ENCODE results near the gene GALNT7.

GALNT7 gene

DNA sequence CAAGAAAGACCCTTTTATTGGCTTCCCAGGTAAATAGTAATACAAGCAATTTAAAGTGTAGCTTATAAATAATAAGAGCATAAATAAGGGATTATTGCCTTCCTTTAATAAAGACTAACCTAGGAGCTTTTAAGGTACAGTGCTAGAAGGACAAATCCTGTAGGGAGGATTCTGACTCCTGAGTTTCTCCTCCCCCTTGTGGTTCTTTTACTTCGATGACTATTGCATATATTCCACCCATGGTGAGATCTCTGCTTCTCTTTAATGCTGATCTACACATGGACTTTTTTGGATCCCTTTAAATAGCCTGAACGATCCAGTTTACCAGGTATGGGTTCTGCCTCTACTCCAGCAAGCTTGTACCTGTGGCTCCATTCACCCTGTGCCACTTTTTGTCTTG lies 2.5 kb downstream of the GALNT7 start:
- ChIA-PET POLR2A (no interaction called here), CTCF (interaction anchor here (0.8 to 2.2 kb wide), 13 partner anchors 14 to 157 kb away, joined by 3 to 11 read pairs (median 5); no protein-coding TSS in a partner anchor)
- H3K4me3 ChIP-seq (ENCODE audit: control insufficient read depth in 1 of 7, extremely low read depth in 1 of 7, insufficient read depth in 4 of 7, low read depth in 2 of 7, low read length in 6 of 7) = peak overlapping the region in 5 of 7 experiments; percentile 12 to 97 (median 53)
- no peaks in the 10 kb centered on the region for H3K27me3 ChIP-seq (replicated peaks in 2 of 5; ENCODE audit: control insufficient read depth in 4 of 5, insufficient read depth in 5 of 5, low read length in 4 of 5)
- H3K36me3 ChIP-seq (ENCODE audit: control insufficient read depth in 4 of 4, insufficient read depth in 4 of 4, low read length in 3 of 4) = peaks cover 0 to 6% (median 0%) of the 10 kb centered on the region in 4 experiments
- H3K4me1 ChIP-seq (ENCODE audit: control extremely low read depth in 1 of 4, control insufficient read depth in 4 of 4, insufficient read depth in 4 of 4, low read length in 3 of 4) = peaks cover 49 to 68% (median 59%) of the 10 kb centered on the region in 4 experiments
- WGBS (ENCODE audit: insufficient coverage) = 28% methylated on average over 2 of the region's 2 CpGs
- H3K27ac ChIP-seq (ENCODE audit: insufficient read depth in 1 of 2, low read depth in 1 of 2, low read length in 2 of 2, poor library complexity in 1 of 2, severe bottlenecking in 2 of 2) = no peak overlapping the region
- DNase-seq = peak; percentile 33 to 48 (median 40)
- H3K9me3 ChIP-seq (ENCODE audit: control extremely low read depth in 1 of 5, control insufficient read depth in 4 of 5, insufficient read depth in 2 of 5, low read depth in 1 of 5, low read length in 4 of 5) = no peaks in the 10 kb centered on the region

DNA sequence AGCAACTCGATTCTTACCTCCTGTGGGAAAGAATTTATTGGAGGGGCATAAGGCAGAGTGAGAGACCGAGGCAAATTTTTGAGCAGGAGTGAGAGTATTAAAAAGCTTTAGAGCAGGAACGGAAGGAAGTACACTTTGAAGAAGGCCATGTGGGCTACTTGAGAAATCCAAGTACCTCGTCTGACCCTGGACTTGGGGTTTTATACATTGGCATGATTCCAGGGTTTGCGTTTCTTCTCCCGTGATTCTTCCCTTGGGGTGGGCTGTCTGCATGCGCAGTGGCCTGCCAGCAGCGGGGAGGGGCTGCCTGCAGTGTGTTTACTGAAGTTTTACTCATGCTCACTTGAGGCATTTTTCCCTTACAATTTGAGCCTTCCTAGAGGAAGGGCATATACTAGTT lies 3.4 kb downstream of the GALNT7 start:
- WGBS (ENCODE audit: insufficient coverage) = 14% methylated on average over 8 of the region's 8 CpGs
- H3K4me3 ChIP-seq (ENCODE audit: control insufficient read depth in 1 of 7, extremely low read depth in 1 of 7, insufficient read depth in 4 of 7, low read depth in 2 of 7, low read length in 6 of 7) = peak overlapping the region in 4 of 7 experiments; percentile 1 to 29 (median 18)
- H3K27me3 ChIP-seq (replicated peaks in 2 of 5; ENCODE audit: control insufficient read depth in 4 of 5, insufficient read depth in 5 of 5, low read length in 4 of 5) = no peaks in the 10 kb centered on the region
- ChIA-PET CTCF (interaction anchor here (0.9 to 2.5 kb wide), 3 partner anchors 14 to 59 kb away, joined by 3 to 10 read pairs (median 7); no protein-coding TSS in a partner anchor), POLR2A (no interaction called here)
- no peaks in the 10 kb centered on the region for H3K9me3 ChIP-seq (ENCODE audit: control extremely low read depth in 1 of 5, control insufficient read depth in 4 of 5, insufficient read depth in 2 of 5, low read depth in 1 of 5, low read length in 4 of 5)
- H3K27ac ChIP-seq (ENCODE audit: insufficient read depth in 1 of 2, low read depth in 1 of 2, low read length in 2 of 2, poor library complexity in 1 of 2, severe bottlenecking in 2 of 2) = no peak overlapping the region
- peaks cover 0 to 6% (median 0%) of the 10 kb centered on the region in 4 experiments for H3K36me3 ChIP-seq (ENCODE audit: control insufficient read depth in 4 of 4, insufficient read depth in 4 of 4, low read length in 3 of 4)
- peak in 2 of 3 donors; percentile 69 to 75 for DNase-seq
- H3K4me1 ChIP-seq (ENCODE audit: control extremely low read depth in 1 of 4, control insufficient read depth in 4 of 4, insufficient read depth in 4 of 4, low read length in 3 of 4) = peaks cover 45 to 63% (median 55%) of the 10 kb centered on the region in 4 experiments

DNA sequence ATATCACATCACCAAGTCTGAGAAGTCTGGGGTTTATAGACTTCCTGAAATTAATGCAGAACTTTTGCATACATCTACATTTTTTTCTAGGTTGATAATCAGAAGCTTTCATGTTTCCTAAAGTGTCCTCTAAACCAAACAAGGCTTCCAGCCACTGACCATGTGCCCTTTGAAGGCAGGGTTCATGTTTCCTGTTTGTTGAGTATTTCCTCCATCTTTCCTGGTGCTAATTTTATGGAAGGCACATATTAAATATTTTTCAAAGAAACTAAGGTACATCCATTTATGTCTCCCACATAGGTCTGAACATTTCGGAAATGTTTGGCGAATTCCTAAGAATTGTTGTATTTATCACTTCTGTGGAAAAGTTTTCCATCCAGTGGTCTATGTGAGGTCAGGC lies 5.6 kb downstream of the GALNT7 start:
- CTCF ChIA-PET = interaction anchor here (1.0 to 2.5 kb wide), 5 partner anchors 12 to 78 kb away, joined by 3 to 7 read pairs (median 7); no protein-coding TSS in a partner anchor
- Histone ChIP-seq H3K4me1 (ENCODE audit: control extremely low read depth in 1 of 4, control insufficient read depth in 4 of 4, insufficient read depth in 4 of 4, low read length in 3 of 4) (peaks cover 41 to 54% (median 50%) of the 10 kb centered on the region in 4 experiments), H3K27ac (ENCODE audit: insufficient read depth in 1 of 2, low read depth in 1 of 2, low read length in 2 of 2, poor library complexity in 1 of 2, severe bottlenecking in 2 of 2) (no peak overlapping the region), H3K36me3 (ENCODE audit: control insufficient read depth in 4 of 4, insufficient read depth in 4 of 4, low read length in 3 of 4) (peaks cover 0 to 6% (median 0%) of the 10 kb centered on the region in 4 experiments), H3K9me3 (ENCODE audit: control extremely low read depth in 1 of 5, control insufficient read depth in 4 of 5, insufficient read depth in 2 of 5, low read depth in 1 of 5, low read length in 4 of 5) (no peaks in the 10 kb centered on the region), H3K27me3 (replicated peaks in 2 of 5; ENCODE audit: control insufficient read depth in 4 of 5, insufficient read depth in 5 of 5, low read length in 4 of 5) (no peaks in the 10 kb centered on the region), H3K4me3 (ENCODE audit: control insufficient read depth in 1 of 7, extremely low read depth in 1 of 7, insufficient read depth in 4 of 7, low read depth in 2 of 7, low read length in 6 of 7) (no peak overlapping the region)
- 92% methylated on average over 2 of the region's 2 CpGs for WGBS (ENCODE audit: insufficient coverage)
- POLR2A ChIA-PET = no interaction called here
- DNase-seq = peak in 1 of 3 donors; percentile 30

DNA sequence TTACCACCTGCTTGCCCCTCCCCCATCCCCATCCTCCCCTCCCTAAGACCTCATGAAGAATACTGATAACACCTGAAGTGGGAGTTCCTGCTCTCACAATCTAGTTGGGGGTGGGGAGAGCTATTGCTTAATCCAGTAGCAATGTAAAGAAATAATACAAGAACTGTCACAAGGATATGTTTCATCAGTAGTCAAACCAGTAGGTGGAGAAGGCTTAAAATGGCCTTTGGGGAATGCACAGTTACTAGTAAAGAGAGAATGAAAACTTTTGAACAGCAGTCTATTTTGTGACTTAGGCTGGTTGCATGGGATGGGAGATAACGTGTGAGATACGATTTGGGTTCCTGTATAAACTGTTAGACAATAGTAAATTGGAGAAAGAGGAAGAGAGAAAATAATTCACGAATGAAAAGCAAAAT lies 6.0 kb downstream of the GALNT7 start:
- POLR2A ChIA-PET = interaction anchor here (1.0 kb wide), 1 partner anchor 12 kb away, joined by 5 read pairs; no protein-coding TSS in a partner anchor
- peaks cover 41 to 54% (median 50%) of the 10 kb centered on the region in 4 experiments for H3K4me1 ChIP-seq (ENCODE audit: control extremely low read depth in 1 of 4, control insufficient read depth in 4 of 4, insufficient read depth in 4 of 4, low read length in 3 of 4)

DNA sequence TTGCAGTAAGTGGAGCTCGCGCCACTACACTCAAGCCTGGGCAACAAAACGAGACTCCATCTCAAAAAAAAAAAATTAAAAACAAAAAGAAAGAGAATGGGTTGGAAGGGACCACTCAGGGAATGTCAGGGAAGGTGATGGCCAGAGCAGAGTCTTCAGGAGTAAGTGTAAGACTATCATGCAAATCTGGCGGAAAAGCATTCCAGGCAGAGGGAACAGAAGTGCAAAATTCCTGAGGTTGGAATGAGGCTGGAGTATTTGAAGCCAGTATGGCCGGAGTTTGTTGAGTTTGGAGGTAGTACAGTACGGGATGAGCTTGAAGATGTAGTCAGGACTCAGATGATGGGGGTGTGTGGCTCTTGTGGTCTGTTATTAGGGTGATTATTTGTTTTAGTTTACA lies 7.4 kb downstream of the GALNT7 start:
- ChIA-PET POLR2A (no interaction called here), CTCF (interaction anchor here (3.3 kb wide), 1 partner anchor 10 kb away, joined by 13 read pairs; no protein-coding TSS in a partner anchor)
- H3K4me1 ChIP-seq (ENCODE audit: control extremely low read depth in 1 of 4, control insufficient read depth in 4 of 4, insufficient read depth in 4 of 4, low read length in 3 of 4) = peaks cover 36 to 49% (median 43%) of the 10 kb centered on the region in 4 experiments

More for the DNA sequence above, 6.0 kb downstream of the GALNT7 start:
- Histone ChIP-seq H3K4me3 (ENCODE audit: control insufficient read depth in 1 of 7, extremely low read depth in 1 of 7, insufficient read depth in 4 of 7, low read depth in 2 of 7, low read length in 6 of 7) (peak overlapping the region in 1 of 7 experiments; percentile 31), H3K27ac (ENCODE audit: insufficient read depth in 1 of 2, low read depth in 1 of 2, low read length in 2 of 2, poor library complexity in 1 of 2, severe bottlenecking in 2 of 2) (no peak overlapping the region), H3K9me3 (ENCODE audit: control extremely low read depth in 1 of 5, control insufficient read depth in 4 of 5, insufficient read depth in 2 of 5, low read depth in 1 of 5, low read length in 4 of 5) (no peaks in the 10 kb centered on the region), H3K27me3 (replicated peaks in 2 of 5; ENCODE audit: control insufficient read depth in 4 of 5, insufficient read depth in 5 of 5, low read length in 4 of 5) (no peaks in the 10 kb centered on the region), H3K36me3 (ENCODE audit: control insufficient read depth in 4 of 4, insufficient read depth in 4 of 4, low read length in 3 of 4) (peaks cover 0 to 6% (median 0%) of the 10 kb centered on the region in 4 experiments)
- peak in 2 of 3 donors; percentile 52 to 63 for DNase-seq
- CTCF ChIA-PET = interaction anchor here (0.7 to 3.3 kb wide), 8 partner anchors 11 to 161 kb away, joined by 3 to 13 read pairs (median 3); no protein-coding TSS in a partner anchor
- 3% methylated on average over 3 of the region's 3 CpGs for whole genome bisulfite sequencing (ENCODE audit: insufficient coverage)

DNA sequence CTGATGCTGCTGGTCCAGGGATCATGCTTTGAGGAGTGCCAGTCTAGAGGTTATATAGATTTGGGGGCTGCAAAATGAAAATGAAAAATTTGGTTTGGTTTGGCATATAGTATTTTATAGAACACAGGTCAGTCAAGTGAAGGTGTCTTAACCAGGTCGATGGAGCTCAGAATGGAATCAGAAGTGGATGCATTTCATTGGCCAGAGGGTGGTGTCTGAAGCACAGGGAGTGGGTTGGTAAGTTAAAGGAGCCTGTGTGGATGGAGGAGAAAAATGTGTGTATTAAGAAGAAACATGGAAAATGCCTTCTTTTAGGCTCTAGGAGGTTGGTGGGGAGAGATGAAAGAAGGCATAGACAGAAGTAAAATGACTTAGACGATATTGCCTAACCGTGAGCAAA lies 8.6 kb downstream of the GALNT7 start:
- CTCF ChIA-PET = interaction anchor here (0.6 to 3.3 kb wide), 3 partner anchors 9 to 90 kb away, joined by 3 to 13 read pairs (median 3); no protein-coding TSS in a partner anchor
- no peak for DNase-seq
- H3K27me3 ChIP-seq (replicated peaks in 2 of 5; ENCODE audit: control insufficient read depth in 4 of 5, insufficient read depth in 5 of 5, low read length in 4 of 5) = no peaks in the 10 kb centered on the region
- H3K4me3 ChIP-seq (ENCODE audit: control insufficient read depth in 1 of 7, extremely low read depth in 1 of 7, insufficient read depth in 4 of 7, low read depth in 2 of 7, low read length in 6 of 7) = no peak overlapping the region
- H3K4me1 ChIP-seq (ENCODE audit: control extremely low read depth in 1 of 4, control insufficient read depth in 4 of 4, insufficient read depth in 4 of 4, low read length in 3 of 4) = peaks cover 23 to 49% (median 40%) of the 10 kb centered on the region in 4 experiments
- no peak overlapping the region for H3K27ac ChIP-seq (ENCODE audit: insufficient read depth in 1 of 2, low read depth in 1 of 2, low read length in 2 of 2, poor library complexity in 1 of 2, severe bottlenecking in 2 of 2)
- POLR2A ChIA-PET = no interaction called here
- H3K36me3 ChIP-seq (ENCODE audit: control insufficient read depth in 4 of 4, insufficient read depth in 4 of 4, low read length in 3 of 4) = no peaks in the 10 kb centered on the region
- 94% methylated on average over 3 of the region's 3 CpGs for WGBS (ENCODE audit: insufficient coverage)
- H3K9me3 ChIP-seq (ENCODE audit: control extremely low read depth in 1 of 5, control insufficient read depth in 4 of 5, insufficient read depth in 2 of 5, low read depth in 1 of 5, low read length in 4 of 5) = no peaks in the 10 kb centered on the region

More for the DNA sequence above, 7.4 kb downstream of the GALNT7 start:
- 100% methylated on average over 3 of the region's 6 CpGs for WGBS (ENCODE audit: insufficient coverage)
- no peak for DNase-seq
- Histone ChIP-seq H3K9me3 (ENCODE audit: control extremely low read depth in 1 of 5, control insufficient read depth in 4 of 5, insufficient read depth in 2 of 5, low read depth in 1 of 5, low read length in 4 of 5) (no peaks in the 10 kb centered on the region), H3K27ac (ENCODE audit: insufficient read depth in 1 of 2, low read depth in 1 of 2, low read length in 2 of 2, poor library complexity in 1 of 2, severe bottlenecking in 2 of 2) (no peak overlapping the region), H3K4me3 (ENCODE audit: control insufficient read depth in 1 of 7, extremely low read depth in 1 of 7, insufficient read depth in 4 of 7, low read depth in 2 of 7, low read length in 6 of 7) (no peak overlapping the region), H3K36me3 (ENCODE audit: control insufficient read depth in 4 of 4, insufficient read depth in 4 of 4, low read length in 3 of 4) (peaks cover 0 to 6% (median 0%) of the 10 kb centered on the region in 4 experiments), H3K27me3 (replicated peaks in 2 of 5; ENCODE audit: control insufficient read depth in 4 of 5, insufficient read depth in 5 of 5, low read length in 4 of 5) (no peaks in the 10 kb centered on the region)

DNA sequence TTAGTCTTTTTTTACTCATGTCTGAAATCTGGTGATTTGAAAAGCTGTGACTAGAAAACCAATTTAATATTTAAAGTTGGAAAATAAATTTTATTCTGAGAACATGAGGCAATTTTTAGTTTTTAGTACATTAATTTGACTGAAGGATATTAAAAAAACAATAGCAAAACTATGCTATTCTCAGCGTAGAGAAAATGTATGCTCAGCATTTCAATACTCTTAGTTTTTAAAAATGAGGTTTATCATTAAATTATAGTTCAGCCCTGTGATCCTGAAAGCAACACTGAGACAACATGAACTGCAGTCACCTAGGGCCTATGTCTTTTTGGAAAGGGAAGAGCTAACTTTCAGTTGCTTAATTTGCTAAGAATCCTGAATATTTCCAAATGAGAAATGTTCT lies 9.5 kb downstream of the GALNT7 start:
- WGBS (ENCODE audit: insufficient coverage) = no CpG with 5 or more reads among the region's 1 CpG
- ChIA-PET POLR2A (no interaction called here), CTCF (interaction anchor here (0.6 to 1.2 kb wide), 2 partner anchors 21 to 29 kb away, joined by 3 read pairs; no protein-coding TSS in a partner anchor)
- no peak overlapping the region for H3K4me3 ChIP-seq (ENCODE audit: control insufficient read depth in 1 of 7, extremely low read depth in 1 of 7, insufficient read depth in 4 of 7, low read depth in 2 of 7, low read length in 6 of 7)
- no peak overlapping the region for H3K27ac ChIP-seq (ENCODE audit: insufficient read depth in 1 of 2, low read depth in 1 of 2, low read length in 2 of 2, poor library complexity in 1 of 2, severe bottlenecking in 2 of 2)
- no peaks in the 10 kb centered on the region for H3K27me3 ChIP-seq (replicated peaks in 2 of 5; ENCODE audit: control insufficient read depth in 4 of 5, insufficient read depth in 5 of 5, low read length in 4 of 5)
- DNase-seq = no peak
- H3K9me3 ChIP-seq (ENCODE audit: control extremely low read depth in 1 of 5, control insufficient read depth in 4 of 5, insufficient read depth in 2 of 5, low read depth in 1 of 5, low read length in 4 of 5) = no peaks in the 10 kb centered on the region
- H3K36me3 ChIP-seq (ENCODE audit: control insufficient read depth in 4 of 4, insufficient read depth in 4 of 4, low read length in 3 of 4) = no peaks in the 10 kb centered on the region
- H3K4me1 ChIP-seq (ENCODE audit: control extremely low read depth in 1 of 4, control insufficient read depth in 4 of 4, insufficient read depth in 4 of 4, low read length in 3 of 4) = peaks cover 18 to 43% (median 36%) of the 10 kb centered on the region in 4 experiments
